CD4-positive, alpha-beta T cell treated with Interleukin-17A for 4 hours (primary cell): ENCODE results near the gene OR5K1.

Source experiments
- DNase-seq: peaks from one replicate; pipeline ENCODE4 v3.0.0-alpha.2; 2020; ENCODE audit warnings: mixed read lengths

Gene OR5K1

DNA sequence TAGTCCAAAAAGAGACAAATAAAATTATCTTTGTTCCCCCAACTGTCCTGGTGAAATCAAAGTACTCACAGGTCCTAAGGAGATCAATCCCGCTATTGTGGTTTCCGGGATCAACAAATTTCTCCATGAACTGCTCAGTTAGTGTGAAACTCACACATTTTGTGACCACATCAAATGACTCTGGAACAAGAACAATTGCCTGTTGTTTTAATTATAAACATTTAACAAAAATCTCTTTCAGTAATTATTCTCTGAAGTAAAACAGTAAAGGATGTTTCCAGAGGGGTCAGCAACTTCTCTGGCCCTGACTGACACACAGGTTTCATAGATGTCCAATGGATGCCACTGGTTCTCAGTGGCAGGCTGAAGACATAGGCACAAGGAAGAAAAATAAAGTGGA lies 55.8 kb downstream of the OR5K1 start:
- no peak for DNase-seq

DNA sequence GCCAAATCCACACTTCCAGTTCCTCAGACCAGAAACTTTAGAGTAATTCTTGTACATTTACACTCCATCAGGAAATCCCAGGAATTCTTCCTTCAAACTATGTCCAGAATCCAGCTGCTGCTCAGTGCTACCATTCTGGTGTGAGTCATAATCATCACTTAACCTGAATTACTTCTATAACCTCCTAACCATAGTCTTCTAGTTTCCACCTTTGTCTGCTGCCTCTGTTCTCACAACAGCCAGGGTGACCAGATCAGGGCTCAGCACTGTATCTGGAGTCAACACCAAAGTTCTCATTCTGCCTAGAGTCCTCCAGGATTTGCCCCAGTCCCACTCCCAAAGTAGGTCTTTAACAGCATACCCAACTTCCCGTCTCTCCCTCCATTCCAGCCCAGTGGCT lies 56.4 kb downstream of the OR5K1 start:
- DNase-seq = peak; percentile 19

DNA sequence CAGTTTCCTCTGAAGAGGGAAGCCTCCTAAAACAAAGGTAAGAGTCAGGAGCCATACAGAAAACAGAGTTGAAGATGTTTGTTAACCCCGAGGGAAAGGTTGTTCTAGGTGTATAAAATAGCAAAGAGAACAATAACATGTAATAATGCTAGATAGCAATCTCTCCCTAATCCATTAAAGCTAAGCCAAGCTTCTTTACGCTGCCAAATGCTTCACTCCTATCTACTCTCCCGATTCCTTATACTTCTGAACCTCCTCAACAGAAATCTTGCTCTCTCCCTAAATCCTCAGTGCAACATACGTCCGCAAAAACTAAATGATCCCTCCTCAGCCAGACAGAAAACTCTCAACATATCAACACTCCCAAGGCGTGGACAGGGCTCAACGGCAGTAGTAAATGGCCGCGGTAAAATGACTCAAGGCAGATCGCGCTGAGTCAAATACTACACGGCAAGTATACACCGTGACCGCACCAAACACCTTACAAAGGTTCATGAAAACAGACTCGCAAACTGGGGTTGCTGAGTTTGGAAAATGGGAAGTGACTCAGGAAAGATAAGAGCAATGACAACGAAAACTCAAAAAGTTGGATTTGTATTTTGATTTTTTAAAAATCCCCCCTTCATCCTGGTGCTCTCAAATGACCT lies 59.0 kb downstream of the OR5K1 start:
- peak; percentile 68 for DNase-seq
